HepG2 (cell line): ENCODE measurements around the gene ESPNL. TPM values are rescaled to one million over a fixed set of nuclear protein-coding genes. Genes with fewer than 3 reads are reported as not detected.

Source experiments
- ATF7-NPFF ChIP-seq: sonication (generic); formaldehyde crosslinking; IDR thresholded peaks from 2 replicates; pipeline ENCODE4 v1.8.1; 2023; ENCODE audit warnings: mild to moderate bottlenecking, low read depth, missing genetic modification reagents, moderate library complexity
- BCLAF1 ChIP-seq: fragments of 450-650 bp; IDR thresholded peaks from 2 replicates; pipeline ENCODE4 v1.6.1; 2017; ENCODE audit warnings: mild to moderate bottlenecking
- KAT7 ChIP-seq: IDR thresholded peaks from 2 replicates; pipeline ENCODE4 v1.6.1; 2018; ENCODE audit warnings: borderline replicate concordance, missing compliant biosample characterization
- MED1 ChIP-seq: sonication (generic); formaldehyde crosslinking; IDR thresholded peaks from 2 replicates; pipeline ENCODE4 v1.4.0; 2020; ENCODE audit warnings: missing genetic modification reagents
- MTA1 ChIP-seq: sonication (generic); formaldehyde crosslinking; IDR thresholded peaks from 2 replicates; pipeline ENCODE4 v1.4.0; 2020; ENCODE audit warnings: missing genetic modification reagents, mild to moderate bottlenecking, borderline replicate concordance
- PITX1 ChIP-seq: sonication (generic); formaldehyde crosslinking; IDR thresholded peaks from 2 replicates; pipeline ENCODE4 v1.5.1; 2020; ENCODE audit warnings: mild to moderate bottlenecking, missing genetic modification reagents
- SAP130 ChIP-seq: IDR thresholded peaks from 2 replicates; pipeline ENCODE4 v1.6.1; 2016; ENCODE audit warnings: low read depth
- TEAD3 ChIP-seq: optimal IDR thresholded peaks from 2 replicates; pipeline ENCODE3; 2016; ENCODE audit warnings: borderline replicate concordance
- TFDP2 ChIP-seq: sonication (generic); formaldehyde crosslinking; IDR thresholded peaks from 2 replicates; pipeline ENCODE4 v1.4.0; 2020; ENCODE audit warnings: missing genetic modification reagents
- ZBTB34 ChIP-seq: sonication (generic); formaldehyde crosslinking; IDR thresholded peaks from 2 replicates; pipeline ENCODE4 v1.8.0; 2022; ENCODE audit warnings: mild to moderate bottlenecking, missing genetic modification reagents
- ZBTB44 ChIP-seq: sonication (generic); formaldehyde crosslinking; IDR thresholded peaks from 2 replicates; pipeline ENCODE4 v1.4.0; 2020; ENCODE audit warnings: missing genetic modification reagents
- ZMAT3 ChIP-seq: sonication (generic); formaldehyde crosslinking; conservative IDR thresholded peaks from 2 replicates; pipeline ENCODE4 v1.7.0; 2021; ENCODE audit warnings: missing genetic modification reagents
- ZMYM4 ChIP-seq: sonication (generic); formaldehyde crosslinking; IDR thresholded peaks from 2 replicates; pipeline ENCODE4 v1.8.1; 2023; ENCODE audit warnings: mild to moderate bottlenecking, missing genetic modification reagents
- ZNF101 ChIP-seq: sonication (generic); formaldehyde crosslinking; IDR thresholded peaks from 2 replicates; pipeline ENCODE4 v1.4.0; 2020; ENCODE audit warnings: mild to moderate bottlenecking, low read depth, missing genetic modification reagents, borderline replicate concordance
- ZNF124 ChIP-seq: sonication (generic); formaldehyde crosslinking; IDR thresholded peaks from 2 replicates; pipeline ENCODE4 v1.4.0; 2020; ENCODE audit warnings: missing genetic modification reagents
- ZNF263 ChIP-seq: sonication (generic); formaldehyde crosslinking; IDR thresholded peaks from 2 replicates; pipeline ENCODE4 v1.4.0; 2020; ENCODE audit warnings: missing genetic modification reagents
- ZNF468 ChIP-seq: sonication (generic); formaldehyde crosslinking; IDR thresholded peaks from 2 replicates; pipeline ENCODE4 v1.8.0; 2022; ENCODE audit warnings: mild to moderate bottlenecking, moderate library complexity, missing genetic modification reagents
- ZNF615 ChIP-seq: sonication (generic); formaldehyde crosslinking; IDR thresholded peaks from 2 replicates; pipeline ENCODE4 v1.5.0; 2020; ENCODE audit warnings: mild to moderate bottlenecking, missing genetic modification reagents, borderline replicate concordance
- ZXDC ChIP-seq: sonication (generic); formaldehyde crosslinking; IDR thresholded peaks from 2 replicates; pipeline ENCODE4 v1.5.0; 2020; ENCODE audit warnings: mild to moderate bottlenecking, missing genetic modification reagents
- polyA plus RNA-seq, 8 experiments: library from polyadenylated mRNA; depleted of rRNA in 3 of 8; stranded (reverse) in 7 of 8; unstranded in 1 of 8; fragments of >200 nt; fragmentation: Illumina TruSeq in 4 of 8; extraction: Trizol in 4 of 8; gene quantifications; 2 replicates each; pipeline versions ENCODE4 v1.2.1 to v1.2.3, GENCODE V29; 2011 to 2016; ENCODE audit warnings: low read depth in 4 of 8, missing spikeins in 1 of 8, mixed read lengths in 1 of 8; ENCODE audit not compliant: insufficient read depth in 1 of 8
- total RNA-seq, 5 experiments: library from RNA; depleted of rRNA; stranded (reverse); fragments of >200 nt; fragmentation: Illumina TruSeq; extraction: Trizol; gene quantifications; 2 replicates each; pipeline ENCODE4 v1.2.3, GENCODE V29; 2016; ENCODE audit warnings: low read depth in 1 of 5

ESPNL gene
- total and polyA plus RNA-seq, 2 of the 13 experiments (the other 11 are each of a cell fraction or from before 2014, with no cell fraction given), result 0.45 to 0.80 TPM

- TF ChIP-seq ZBTB34 (CRISPR knock-in tag) (no peak), ZMAT3 (CRISPR knock-in tag) (peak; percentile 84), PITX1 (CRISPR knock-in tag) (peak; percentile 64; the same call in 1 of the 2 replicates), KAT7 (CRISPR knock-in tag) (peak; percentile 97), ZXDC (CRISPR knock-in tag) (peak; percentile 9; the same call in 1 of the 2 replicates), TEAD3 (CRISPR knock-in tag) (peak; percentile 33), ZNF615 (CRISPR knock-in tag) (peak; percentile 94), ZNF263 (CRISPR knock-in tag) (peak; percentile 31; the same call in 1 of the 2 replicates), ZNF468 (CRISPR knock-in tag) (peak; percentile 95; the same call in 1 of the 2 replicates), MTA1 (CRISPR knock-in tag) (peak; percentile 44; the same call in 1 of the 2 replicates), BCLAF1 (no peak), ZNF124 (CRISPR knock-in tag) (0 out of 2 replicates have a peak, but pooled peaks have one; percentile 47), ZMYM4 (CRISPR knock-in tag) (peak; percentile 85), TFDP2 (peak; percentile 85; the same call in 1 of the 2 replicates), ATF7-NPFF (CRISPR knock-in tag) (peak; percentile 92), ZNF101 (CRISPR knock-in tag) (no peak), ZBTB44 (peak; percentile 78; the same call in 1 of the 2 replicates), SAP130 (CRISPR knock-in tag) (peak; percentile 95), MED1 (CRISPR knock-in tag) (peak; percentile 81)
Measured at GRCh38 chr2:238060542-238061314, 39.4 kb upstream of the ESPNL start, which contains the start of gene SCLY (continued).
